HCT116 (cell line): ENCODE results near the gene BPIFA1. TPM values are rescaled to one million over a fixed set of nuclear protein-coding genes. Genes with fewer than 3 reads are reported as not detected.

Source experiments
- ATAC-seq: fragments of 200-7000 bp; cut with Tn5 transposase; 2 replicates; pipeline ENCODE4 v1.9.1; 2020; ENCODE audit warnings: mild to moderate bottlenecking, moderate library complexity
- BruUV-seq: library from RNA; stranded (reverse); fragments of 400-500 nt; replicated peaks from 2 replicates; lab custom pipeline; 2021; lab: Mats Ljungman, UMichigan
- CTCF ChIA-PET: fragments of 300-600 bp; sonication (Branson Sonifier 250); formaldehyde crosslinking; loops from one replicate; lab custom pipeline; 2021; ENCODE audit warnings: antibody characterized with exemption; lab: Charles Lee
- POLR2A ChIA-PET: fragments of 300-600, 350-600 bp; sonication (Branson Sonifier 250); formaldehyde crosslinking; loops from one replicate; lab custom pipeline; 2021; ENCODE audit warnings: antibody characterized with exemption; lab: Charles Lee
- RAD21 ChIA-PET, 2 experiments: fragments of 300-600 bp; sonication (Branson Sonifier 250); formaldehyde crosslinking; loops; one replicate each; lab custom pipeline; 2023; ENCODE audit warnings: low total read pairs in 2 of 2; ENCODE audit not compliant: uncharacterized antibody in 2 of 2, unreplicated experiment in 2 of 2, low non-redundant PET in 1 of 2; lab: Charles Lee
- DNase-seq: peaks from one replicate; pipeline ENCODE4 v3.0.0-alpha.2; 2010; ENCODE audit warnings: low read depth, low spot score
- H2AFZ ChIP-seq: fragments of 200-600 bp; shearing (Covaris generic), sonication (generic); 2 replicates; pipeline ENCODE4 v1.6.1; 2017; ENCODE audit warnings: low read depth, mixed run types, mixed read lengths, antibody characterized with exemption, low read length; ENCODE audit not compliant: poor library complexity, severe bottlenecking
- H3K27ac ChIP-seq: 2 replicates; pipeline ENCODE4 v1.5.1; 2012; ENCODE audit warnings: low read depth, low read length
- H3K27me3 ChIP-seq: fragments of 200-600 bp; sonication (generic); 2 replicates; pipeline ENCODE4 v1.6.1; 2016; ENCODE audit warnings: mixed run types, low read length, mixed read lengths; ENCODE audit not compliant: insufficient read depth
- H3K36me3 ChIP-seq, 2 experiments: fragments of 200-500 bp in 1 of 2; fragments of 200-600 bp in 1 of 2; sonication (Bioruptor generic) in 1 of 2; sonication (generic) in 1 of 2; 2 replicates each; pipeline versions ENCODE4 v1.5.1 to v1.6.1; 2014 to 2016; ENCODE audit warnings: low read length in 2 of 2, inconsistent platforms in 1 of 2, mixed read lengths in 1 of 2, mixed run types in 1 of 2; ENCODE audit not compliant: insufficient read depth in 2 of 2, control insufficient read depth in 1 of 2
- H3K4me1 ChIP-seq, 2 experiments: fragments of 200-600 bp in 1 of 2; sonication (generic) in 1 of 2; 2 replicates each; pipeline versions ENCODE4 v1.5.1 to v1.6.1; 2012 to 2017; ENCODE audit warnings: low read length in 2 of 2, inconsistent platforms in 1 of 2, mild to moderate bottlenecking in 1 of 2, mixed read lengths in 1 of 2, mixed run types in 1 of 2, moderate library complexity in 1 of 2; ENCODE audit not compliant: insufficient read depth in 2 of 2, control insufficient read depth in 1 of 2
- H3K4me2 ChIP-seq: fragments of 200-600 bp; sonication (generic); 2 replicates; pipeline ENCODE4 v1.6.1; 2017; ENCODE audit warnings: mixed run types, low read length, mixed read lengths
- H3K4me3 ChIP-seq, 2 experiments: fragments of 200-600 bp in 1 of 2; sonication (generic) in 1 of 2; replicated peaks in 1 of 2; 2 replicates each; pipeline ENCODE4 v1.5.1; 2011 to 2016; ENCODE audit warnings: low read length in 2 of 2, control low read depth in 1 of 2, low read depth in 1 of 2, mild to moderate bottlenecking in 1 of 2, mixed read lengths in 1 of 2, mixed run types in 1 of 2
- H3K79me2 ChIP-seq: fragments of 200-600 bp; sonication (generic); 2 replicates; pipeline ENCODE4 v1.6.1; 2017; ENCODE audit warnings: mild to moderate bottlenecking, mixed run types, low read length, moderate library complexity, mixed read lengths; ENCODE audit not compliant: insufficient read depth
- H3K9ac ChIP-seq: fragments of 200-600 bp; sonication (generic); 2 replicates; pipeline ENCODE4 v1.6.1; 2016; ENCODE audit warnings: low read length, mixed read lengths
- H3K9me2 ChIP-seq: fragments of 200-600 bp; sonication (generic), shearing (Covaris generic); 2 replicates; pipeline ENCODE4 v1.6.1; 2017; ENCODE audit warnings: mixed run types, mild to moderate bottlenecking, moderate library complexity; ENCODE audit not compliant: insufficient read depth
- H3K9me3 ChIP-seq, 2 experiments: fragments of 200-500 bp in 1 of 2; fragments of 200-600 bp in 1 of 2; sonication (Bioruptor generic) in 1 of 2; sonication (generic) in 1 of 2; 2 replicates each; pipeline ENCODE4 v1.6.1; 2014 to 2017; ENCODE audit warnings: low read length in 2 of 2, mixed read lengths in 2 of 2, inconsistent platforms in 1 of 2, low read depth in 1 of 2, mild to moderate bottlenecking in 1 of 2, mixed run types in 1 of 2, moderate library complexity in 1 of 2; ENCODE audit not compliant: control insufficient read depth in 1 of 2, insufficient read depth in 1 of 2
- H4K20me1 ChIP-seq: fragments of 200-600 bp; sonication (generic), shearing (Covaris generic); 2 replicates; pipeline ENCODE4 v1.6.1; 2017; ENCODE audit warnings: mixed run types, mild to moderate bottlenecking, moderate library complexity; ENCODE audit not compliant: insufficient read depth
- ATF3 ChIP-seq: IDR thresholded peaks from 2 replicates; pipeline ENCODE4 v1.6.1; 2012
- CBX3 ChIP-seq: IDR thresholded peaks from 2 replicates; pipeline ENCODE4 v1.6.1; 2012; ENCODE audit warnings: low read depth
- CEBPB ChIP-seq: IDR thresholded peaks from 2 replicates; pipeline ENCODE4 v1.6.1; 2012; ENCODE audit warnings: low read depth
- CTCF ChIP-seq, 3 experiments: fragments of 200-600 bp in 1 of 3; sonication (generic) in 1 of 3; IDR thresholded peaks in 2 of 3; conservative IDR thresholded peaks in 1 of 3; 2 replicates each; pipeline ENCODE4 v1.5.1; 2012 to 2017; ENCODE audit warnings: low read depth in 2 of 3, low read length in 2 of 3, antibody characterized with exemption in 1 of 3, borderline replicate concordance in 1 of 3, control low read depth in 1 of 3, mild to moderate bottlenecking in 1 of 3, mixed read lengths in 1 of 3, mixed run types in 1 of 3, moderate library complexity in 1 of 3; ENCODE audit not compliant: insufficient read depth in 1 of 3
- ELF1 ChIP-seq: IDR thresholded peaks from 2 replicates; pipeline ENCODE4 v1.6.1; 2012; ENCODE audit warnings: low read depth, borderline replicate concordance
- EZH2 ChIP-seq: fragments of 200-600 bp; sonication (generic); IDR thresholded peaks from 2 replicates; pipeline ENCODE4 v1.6.1; 2017; ENCODE audit warnings: antibody characterized with exemption, mixed run types
- FOSL1 ChIP-seq: IDR thresholded peaks from 2 replicates; pipeline ENCODE4 v1.6.1; 2012; ENCODE audit warnings: low read depth
- JUND ChIP-seq: IDR thresholded peaks from 2 replicates; pipeline ENCODE4 v1.6.1; 2012
- POLR2A ChIP-seq: IDR thresholded peaks from 2 replicates; pipeline ENCODE4 v1.7.0; 2011; ENCODE audit warnings: borderline replicate concordance; ENCODE audit not compliant: insufficient read depth, insufficient read length; ENCODE audit errors: extremely low read depth
- POLR2AphosphoS5 ChIP-seq: IDR thresholded peaks from 2 replicates; pipeline ENCODE4 v1.6.1; 2011; ENCODE audit warnings: mild to moderate bottlenecking, low read depth, low read length, moderate library complexity
- RAD21 ChIP-seq: IDR thresholded peaks from 2 replicates; pipeline ENCODE4 v1.6.1; 2012; ENCODE audit warnings: low read depth, mild to moderate bottlenecking
- REST ChIP-seq: IDR thresholded peaks from 2 replicates; pipeline ENCODE4 v1.6.1; 2012; ENCODE audit warnings: low read depth
- SIN3A ChIP-seq: IDR thresholded peaks from 2 replicates; pipeline ENCODE4 v1.6.1; 2012; ENCODE audit warnings: low read depth
- SP1 ChIP-seq: IDR thresholded peaks from 2 replicates; pipeline ENCODE4 v1.6.1; 2012; ENCODE audit warnings: low read depth
- SRF ChIP-seq: IDR thresholded peaks from 2 replicates; pipeline ENCODE4 v1.6.1; 2012; ENCODE audit warnings: low read depth
- TCF7L2 ChIP-seq: IDR thresholded peaks from 2 replicates; pipeline ENCODE4 v1.7.0; 2011; ENCODE audit warnings: borderline replicate concordance, inconsistent platforms; ENCODE audit not compliant: insufficient read depth, insufficient read length; ENCODE audit errors: extremely low read depth
- YY1 ChIP-seq: IDR thresholded peaks from 2 replicates; pipeline ENCODE4 v1.6.1; 2011; ENCODE audit warnings: low read length, low read depth, moderate library complexity, mild to moderate bottlenecking; ENCODE audit not compliant: insufficient replicate concordance; ENCODE audit errors: extremely low read depth
- ZBTB33 ChIP-seq: IDR thresholded peaks from 2 replicates; pipeline ENCODE4 v1.6.1; 2011; ENCODE audit warnings: mild to moderate bottlenecking, low read length, moderate library complexity; ENCODE audit not compliant: insufficient replicate concordance; ENCODE audit errors: extremely low read depth
- ZFX ChIP-seq: fragments of 450-650 bp; IDR thresholded peaks from 2 replicates; pipeline ENCODE4 v1.6.1; 2017
- ZNF274 ChIP-seq: fragments of 200-500 bp; sonication (Bioruptor generic); IDR thresholded peaks from 2 replicates; pipeline ENCODE4 v1.6.1; 2014; ENCODE audit warnings: mild to moderate bottlenecking, low read depth, low read length, inconsistent platforms
- intact Hi-C: fragments of 100-400 bp; cut with micrococcal nuclease; formaldehyde crosslinking; loops from 2 replicates; pipeline ENCODE4 v1.10.0; 2022
- total RNA-seq: library from RNA; stranded (reverse); gene quantifications from one replicate; pipeline ENCODE4 v1.2.1, GENCODE V29; 2021; ENCODE audit not compliant: unreplicated experiment

The BPIFA1 gene
- total RNA-seq, 1 experiment from 2014 or later: not detected

GRCh38 chr20:33259371-33259770 is 23.6 kb downstream of the BPIFA1 start:
- CTCF ChIA-PET: no interaction called here

More at GRCh38 chr20:33259371-33259770, 23.6 kb downstream of the BPIFA1 start:
- no TSS peak for BruUV-seq
- no peaks in the 10 kb centered on the region for H3K36me3 ChIP-seq
- no peak for ATAC-seq
- no peak overlapping the region for H2AFZ ChIP-seq
- no peaks in the 10 kb centered on the region for H3K9me2 ChIP-seq
- H4K20me1 ChIP-seq: no peaks in the 10 kb centered on the region
- H3K4me1 ChIP-seq: no peaks in the 10 kb centered on the region
- DNase-seq: no peak
- TF ChIP-seq POLR2A: no peak
- no peak for TF ChIP-seq YY1
- TF ChIP-seq SRF: no peak
- no peak for TF ChIP-seq SIN3A
- no peak for TF ChIP-seq RAD21
- TF ChIP-seq FOSL1: no peak
- TF ChIP-seq CTCF (IDR thresholded peaks at IDR 0.05 in 2 of 3, conservative IDR thresholded peaks at IDR 0.05 in 1 of 3; ENCODE audit: borderline replicate concordance in 1 of 3, insufficient read depth in 1 of 3, low read depth in 2 of 3, low read length in 2 of 3): no peak
- TF ChIP-seq TCF7L2: no peak
- no peak for TF ChIP-seq JUND
- TF ChIP-seq SP1: no peak
- TF ChIP-seq ATF3: no peak
- no peak for TF ChIP-seq ZNF274
- TF ChIP-seq ELF1: no peak
- TF ChIP-seq ZBTB33: no peak
- no peak for TF ChIP-seq POLR2AphosphoS5
- no peak for TF ChIP-seq CEBPB
- TF ChIP-seq EZH2: no peak
- TF ChIP-seq ZFX: no peak
- TF ChIP-seq REST: no peak
- TF ChIP-seq CBX3: no peak
- no peak overlapping the region for H3K9ac ChIP-seq
- H3K4me3 ChIP-seq: no peak overlapping the region
- H3K4me2 ChIP-seq: no peak overlapping the region
- intact Hi-C loops: no loop called here
- H3K9me3 ChIP-seq: no peaks in the 10 kb centered on the region
- no peaks in the 10 kb centered on the region for H3K27me3 ChIP-seq
- no peak overlapping the region for H3K27ac ChIP-seq
- ChIA-PET RAD21 (no interaction called here), POLR2A (interaction anchor here (0.6 kb wide), 1 partner anchor 883 kb away, joined by 4 read pairs; no protein-coding TSS in a partner anchor)
- no peaks in the 10 kb centered on the region for H3K79me2 ChIP-seq
